ENCODE data around the gene CACNG6. TPM values are rescaled to one million over a fixed set of nuclear protein-coding genes. Genes with fewer than 3 reads are reported as not detected.

Gene CACNG6
- total and polyA plus RNA-seq, 10 donors, result not detected

DNA sequence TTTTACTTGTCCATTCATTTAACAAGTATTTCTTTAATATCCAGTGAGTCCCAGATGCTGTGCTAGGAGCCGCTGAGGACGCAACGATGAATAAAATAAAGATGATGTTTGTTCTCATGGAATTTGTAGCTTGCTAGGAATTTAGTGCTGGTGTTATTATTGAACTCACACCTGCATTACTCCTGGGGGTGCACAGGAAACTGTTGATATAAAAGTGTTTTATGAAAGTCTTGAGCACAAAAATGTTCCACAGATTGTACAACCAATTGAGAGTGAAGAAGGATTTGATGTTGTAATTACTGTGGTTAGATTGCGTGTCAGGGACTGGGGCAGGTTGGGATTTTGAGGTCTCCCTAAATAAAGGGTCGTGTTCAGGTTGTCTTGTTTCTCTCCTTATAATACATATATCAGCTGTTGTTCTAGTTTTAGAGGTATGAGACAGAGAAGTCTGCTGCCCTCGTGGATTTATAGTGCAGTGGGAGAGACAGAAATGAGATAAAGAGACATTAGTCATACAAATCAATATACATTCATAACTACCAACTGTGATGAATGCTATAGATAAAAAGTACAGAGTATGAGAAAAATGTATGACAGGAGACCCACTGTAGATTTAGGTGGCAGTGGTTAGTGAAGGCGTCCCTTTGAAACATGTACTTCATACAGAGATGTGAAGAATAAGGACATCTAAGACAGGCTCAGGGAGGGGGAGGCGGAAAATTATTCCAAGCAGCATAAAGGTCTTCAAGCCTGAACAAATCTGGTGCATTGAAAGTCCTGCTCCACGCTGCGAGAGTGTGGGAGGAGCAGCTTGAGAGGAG, 11.3 kb downstream of the CACNG6 start:
- Histone ChIP-seq H3K4me1 (no peaks in the 10 kb centered on the region), H3K36me3 (no peaks in the 10 kb centered on the region), H3K27ac (no peak overlapping the region), H3K27me3 (replicated peaks in 1 of 7) (peaks cover 0 to 74% (median 0%) of the 10 kb centered on the region in 7 donors), H3K4me3 (no peak overlapping the region), H3K9me3 (no peaks in the 10 kb centered on the region)
- TF ChIP-seq POLR2A (IDR thresholded peaks at IDR 0.05) (no peak), CTCF (IDR thresholded peaks at IDR 0.05 in 8 of 11, conservative IDR thresholded peaks at IDR 0.05 in 3 of 11) (no peak), POLR2AphosphoS5 (IDR thresholded peaks at IDR 0.05) (no peak)
- WGBS, 5 donors, result 72 to 86% (median 74%) methylated on average over 10 of the region's 10 CpGs
- no peak for DNase-seq
- intact Hi-C loops (cut with DNase I; ENCODE audit: low total_unique reads), result no loop called here

DNA sequence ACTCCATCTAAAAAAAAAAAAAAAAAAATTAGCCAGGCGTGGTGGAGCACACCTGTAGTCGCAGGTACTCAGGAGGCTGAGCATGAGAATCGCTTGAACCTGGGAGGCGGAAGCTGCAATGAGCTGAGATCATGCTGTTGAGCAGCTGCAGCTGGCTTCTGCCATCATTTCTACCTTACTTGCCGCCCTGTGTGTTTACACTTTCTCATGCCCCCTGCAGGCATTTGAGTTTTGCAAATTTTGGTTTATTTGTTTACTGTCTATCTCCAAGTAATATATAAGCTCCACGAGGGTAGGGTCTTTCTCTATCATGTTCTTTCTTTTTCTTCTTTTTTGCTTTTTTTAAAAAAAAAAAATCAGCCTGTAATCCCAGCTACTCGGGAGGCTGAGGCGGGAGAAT, 18.0 kb downstream of the CACNG6 start:
- H3K9me3 ChIP-seq, result no peaks in the 10 kb centered on the region
- no peak overlapping the region for H3K4me3 ChIP-seq
- DNase-seq, result no peak
- intact Hi-C loops (cut with DNase I; ENCODE audit: low total_unique reads), result no loop called here
- 78 to 87% (median 85%) methylated on average over 7 to 8 of the region's 8 CpGs for WGBS, 5 donors
- H3K4me1 ChIP-seq, result no peaks in the 10 kb centered on the region
- H3K36me3 ChIP-seq, result no peaks in the 10 kb centered on the region
- no peak overlapping the region for H3K27ac ChIP-seq
- peaks cover 0 to 80% (median 3%) of the 10 kb centered on the region in 7 donors for H3K27me3 ChIP-seq (replicated peaks in 1 of 7)
- TF ChIP-seq CTCF (IDR thresholded peaks at IDR 0.05 in 8 of 11, conservative IDR thresholded peaks at IDR 0.05 in 3 of 11) (no peak), POLR2AphosphoS5 (IDR thresholded peaks at IDR 0.05) (no peak), POLR2A (IDR thresholded peaks at IDR 0.05) (no peak)

DNA sequence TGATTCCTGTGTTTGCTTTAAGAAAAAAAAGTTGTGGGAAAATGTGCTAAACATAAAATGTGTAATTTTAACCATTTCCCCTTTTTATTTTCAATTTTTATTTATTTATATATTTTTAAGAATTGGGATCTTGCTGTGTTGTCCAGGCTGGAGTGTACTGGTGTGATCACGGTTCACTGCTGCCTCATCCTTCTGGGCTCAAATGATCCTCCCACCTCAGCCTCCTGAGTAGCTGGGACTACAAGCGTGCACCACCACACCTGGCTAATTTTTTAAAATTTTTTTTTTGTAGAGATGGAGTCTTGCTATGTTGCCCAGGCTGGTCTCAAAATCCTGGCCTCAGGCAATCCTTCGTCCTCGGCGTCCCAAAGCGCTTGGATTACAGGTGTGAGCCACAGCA, 19.0 kb downstream of the CACNG6 start:
- Histone ChIP-seq H3K27ac (no peak overlapping the region), H3K36me3 (no peaks in the 10 kb centered on the region), H3K27me3 (replicated peaks in 1 of 7) (peaks cover 0 to 79% (median 3%) of the 10 kb centered on the region in 7 donors), H3K4me3 (no peak overlapping the region), H3K9me3 (no peaks in the 10 kb centered on the region), H3K4me1 (no peaks in the 10 kb centered on the region)
- DNase-seq, result no peak
- intact Hi-C loops (cut with DNase I; ENCODE audit: low total_unique reads), result no loop called here
- TF ChIP-seq POLR2A (IDR thresholded peaks at IDR 0.05) (no peak), POLR2AphosphoS5 (IDR thresholded peaks at IDR 0.05) (no peak), CTCF (IDR thresholded peaks at IDR 0.05 in 8 of 11, conservative IDR thresholded peaks at IDR 0.05 in 3 of 11) (no peak)
- 83 to 96% (median 93%) methylated on average over 6 of the region's 6 CpGs for WGBS, 5 donors

GRCh38 chr19:54011507-54012211, 20.2 kb downstream of the CACNG6 start:
- Histone ChIP-seq H3K4me1 (no peaks in the 10 kb centered on the region), H3K9me3 (no peaks in the 10 kb centered on the region), H3K27me3 (replicated peaks in 1 of 7) (peaks cover 0 to 91% (median 3%) of the 10 kb centered on the region in 7 donors), H3K36me3 (no peaks in the 10 kb centered on the region), H3K27ac (no peak overlapping the region), H3K4me3 (no peak overlapping the region)
- intact Hi-C loops (cut with DNase I; ENCODE audit: low total_unique reads), result no loop called here
- WGBS, 5 donors, result 44 to 53% (median 44%) methylated on average over 24 to 36 of the region's 36 CpGs
- no peak for TF ChIP-seq POLR2A (IDR thresholded peaks at IDR 0.05)
- TF ChIP-seq POLR2AphosphoS5 (IDR thresholded peaks at IDR 0.05), result no peak
- TF ChIP-seq CTCF (IDR thresholded peaks at IDR 0.05 in 8 of 11, conservative IDR thresholded peaks at IDR 0.05 in 3 of 11), result no peak
- DNase-seq, result no peak
